CD4-positive, alpha-beta T cell (primary cell): ENCODE results near the gene UBE2D2. TPM values are rescaled to one million over a fixed set of nuclear protein-coding genes. Genes with fewer than 3 reads are reported as not detected.
A peak's percentile ranks its signal among the peaks of the same experiment; 100 is the strongest.

Experiments
- ATAC-seq: fragments of 200-7000 bp; cut with Tn5 transposase; one replicate; pipeline ENCODE4 v1.10.0; 2022; ENCODE audit warnings: mild to moderate bottlenecking; ENCODE audit not compliant: poor library complexity
- CTCF ChIA-PET: fragments of 350-600 bp; sonication (Branson Sonifier 250); formaldehyde crosslinking; loops from one replicate; lab custom pipeline; 2021; ENCODE audit warnings: antibody characterized with exemption, inconsistent platforms; lab: Charles Lee
- POLR2A ChIA-PET: fragments of 350-600 bp; sonication (Branson Sonifier 250); formaldehyde crosslinking; loops from one replicate; lab custom pipeline; 2021; ENCODE audit warnings: antibody characterized with exemption, inconsistent platforms; lab: Charles Lee
- DNase-seq, 14 experiments: peaks; one replicate each; pipeline ENCODE4 v3.0.0-alpha.2; 2013 to 2020; ENCODE audit warnings: mixed read lengths in 2 of 14
- H3K27ac ChIP-seq, 2 donors: one replicate each; pipeline versions ENCODE4 v1.5.1 to v1.7.0; 2013; ENCODE audit warnings: low read length in 2 of 2, low read depth in 1 of 2, mild to moderate bottlenecking in 1 of 2
- H3K27me3 ChIP-seq, 2 experiments: 1 replicate in 1 of 2; 2 replicates in 1 of 2; pipeline versions ENCODE4 v1.6.1 to v1.7.0; 2013; ENCODE audit warnings: low read length in 2 of 2, control low read depth in 1 of 2, mild to moderate bottlenecking in 1 of 2, moderate library complexity in 1 of 2; ENCODE audit not compliant: insufficient read depth in 2 of 2, control insufficient read depth in 1 of 2
- H3K36me3 ChIP-seq: one replicate; pipeline ENCODE4 v1.6.1; 2013; ENCODE audit warnings: low read length, control low read depth; ENCODE audit not compliant: insufficient read depth
- H3K4me1 ChIP-seq: one replicate; pipeline ENCODE4 v1.6.1; 2013; ENCODE audit warnings: low read length, control low read depth; ENCODE audit not compliant: insufficient read depth
- H3K4me3 ChIP-seq: one replicate; pipeline ENCODE4 v1.5.1; 2013; ENCODE audit warnings: mild to moderate bottlenecking, low read length, moderate library complexity
- H3K9me3 ChIP-seq, 2 experiments: 1 replicate in 1 of 2; 2 replicates in 1 of 2; pipeline versions ENCODE4 v1.6.1 to v1.7.0; 2013; ENCODE audit warnings: low read length in 2 of 2, mild to moderate bottlenecking in 2 of 2, control low read depth in 1 of 2, moderate library complexity in 1 of 2; ENCODE audit not compliant: control insufficient read depth in 1 of 2, insufficient read depth in 1 of 2
- H3K27ac Mint-ChIP-seq: one replicate; pipeline ENCODE4 v1.8.0; 2020; ENCODE audit warnings: mixed read lengths
- H3K27me3 Mint-ChIP-seq: one replicate; pipeline ENCODE4 v1.8.0; 2021; ENCODE audit warnings: mixed read lengths
- H3K36me3 Mint-ChIP-seq: one replicate; pipeline ENCODE4 v1.8.0; 2021; ENCODE audit warnings: low read depth, mixed read lengths
- H3K4me1 Mint-ChIP-seq: one replicate; pipeline ENCODE4 v1.8.0; 2021; ENCODE audit warnings: low read depth, mixed read lengths
- H3K4me3 Mint-ChIP-seq: one replicate; pipeline ENCODE4 v1.8.0; 2020; ENCODE audit warnings: mild to moderate bottlenecking, mixed read lengths
- H3K9me3 Mint-ChIP-seq: one replicate; pipeline ENCODE4 v1.8.0; 2020; ENCODE audit warnings: mixed read lengths
- CTCF ChIP-seq: fragments of 200-600 bp; IDR thresholded peaks from one replicate; pipeline ENCODE4 v1.8.0; 2022; ENCODE audit warnings: antibody characterized with exemption, mild to moderate bottlenecking
- intact Hi-C, 2 experiments: fragments of 100-400 bp; cut with DNase I in 1 of 2; cut with micrococcal nuclease in 1 of 2; formaldehyde crosslinking; loops; one replicate each; pipeline versions ENCODE4 v1.15.1 to v1.9.0; 2023 to 2025; cut with DNase I, micrococcal nuclease
- total RNA-seq, 174 experiments: library from RNA in 2 of 174; stranded (reverse) in 2 of 174; gene quantifications; one replicate each; pipeline ENCODE4 v1.2.3 and lab custom pipeline; 2021 to 2026

UBE2D2 gene
- total RNA-seq, 2 experiments from 2014 or later: 164 to 174 TPM

GRCh38 chr5:139565411-139566305 lies 4.5 kb downstream of the UBE2D2 start:
- no peaks in the 10 kb centered on the region for H3K9me3 Mint-ChIP-seq
- H3K4me1 Mint-ChIP-seq: peaks cover 77% of the 10 kb centered on the region
- no peak for TF ChIP-seq CTCF

DNA sequence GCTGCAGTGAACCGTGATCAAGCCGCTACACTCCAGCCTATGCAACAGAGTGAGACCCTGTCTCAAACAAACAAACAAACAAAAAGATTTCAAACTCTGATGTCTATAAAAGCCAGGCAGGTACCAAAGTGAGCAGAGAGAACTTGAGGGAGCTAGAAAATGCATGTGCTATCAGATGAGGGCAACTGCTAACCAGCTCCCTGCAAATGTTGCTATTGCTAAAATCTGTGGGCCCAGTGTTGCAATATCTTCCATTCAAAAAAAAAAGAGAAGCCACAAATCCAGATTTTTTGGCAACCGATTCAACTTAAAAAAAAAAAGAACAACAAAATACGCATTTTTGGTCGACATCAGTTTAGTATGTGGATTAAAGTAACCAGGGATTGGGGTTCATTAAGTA lies 5.5 kb downstream of the UBE2D2 start:
- Mint-ChIP-seq H3K4me1 (peaks cover 80% of the 10 kb centered on the region), H3K4me3 (peak overlapping the region; percentile 73), H3K27me3 (no peaks in the 10 kb centered on the region), H3K36me3 (peaks cover 64% of the 10 kb centered on the region), H3K27ac (peak overlapping the region; percentile 92), H3K9me3 (no peaks in the 10 kb centered on the region)
- no peaks in the 10 kb centered on the region for H3K9me3 ChIP-seq
- TF ChIP-seq CTCF: no peak
- peak overlapping the region; percentile 53 to 73 for H3K27ac ChIP-seq
- H3K4me1 ChIP-seq: peaks cover 80% of the 10 kb centered on the region
- peaks cover 13% of the 10 kb centered on the region for H3K36me3 ChIP-seq
- DNase-seq (no peak), ATAC-seq (no peak)
- H3K4me3 ChIP-seq: peak overlapping the region; percentile 23
- intact Hi-C loops: loop anchor here (10.0 kb wide), 2 partner anchors 48 to 548 kb away; partner anchors contain the start of gene PURA (in 1 of the 2)
- ChIA-PET POLR2A (interaction anchor here (1.1 to 8.9 kb wide), 7 partner anchors 11 to 1813 kb away, joined by 4 to 145 read pairs (median 7); partner anchors contain the start of genes HNRNPA0 and STING1), CTCF (interaction anchor here (4.5 kb wide), 1 partner anchor 8 kb away, joined by 28 read pairs; no protein-coding TSS in a partner anchor)
- H3K27me3 ChIP-seq: no peaks in the 10 kb centered on the region

More at GRCh38 chr5:139565411-139566305, 4.5 kb downstream of the UBE2D2 start:
- ChIA-PET CTCF (interaction anchor here (0.7 to 4.5 kb wide), 7 partner anchors 9 to 200 kb away, joined by 3 to 28 read pairs (median 4); no protein-coding TSS in a partner anchor), POLR2A (interaction anchor here (0.6 to 8.9 kb wide), 21 partner anchors 12 to 1812 kb away, joined by 3 to 145 read pairs (median 4); partner anchors contain the start of genes DNAJC18, HNRNPA0, HSPA9 and MZB1)
- DNase-seq (peak; percentile 37 to 86 (median 58)), ATAC-seq (peak; percentile 59)
- Mint-ChIP-seq H3K27me3 (no peaks in the 10 kb centered on the region), H3K27ac (peak overlapping the region; percentile 92), H3K4me3 (peak overlapping the region; percentile 83), H3K36me3 (peaks cover 66% of the 10 kb centered on the region)
- peaks cover 73% of the 10 kb centered on the region for H3K4me1 ChIP-seq
- intact Hi-C loops: loop anchor here (1.0 to 10.0 kb wide), 3 partner anchors 10 to 549 kb away; partner anchors contain the start of gene PURA (in 1 of the 2)
- H3K4me3 ChIP-seq: peak overlapping the region; percentile 23
- no peaks in the 10 kb centered on the region for H3K9me3 ChIP-seq
- peak overlapping the region; percentile 53 to 73 for H3K27ac ChIP-seq
- H3K27me3 ChIP-seq: no peaks in the 10 kb centered on the region
- H3K36me3 ChIP-seq: peaks cover 13% of the 10 kb centered on the region

- POLR2A ChIA-PET: no interaction called here
- CTCF ChIA-PET: no interaction called here
- Mint-ChIP-seq H3K36me3 (peaks cover 65% of the 10 kb centered on the region), H3K27me3 (no peaks in the 10 kb centered on the region), H3K27ac (peak overlapping the region; percentile 92), H3K4me3 (peak overlapping the region; percentile 69), H3K4me1 (peaks cover 75% of the 10 kb centered on the region), H3K9me3 (no peaks in the 10 kb centered on the region)
- DNase-seq: no peak
- H3K9me3 ChIP-seq: no peaks in the 10 kb centered on the region
- intact Hi-C loops: loop anchor here (10.0 kb wide), 2 partner anchors 45 to 545 kb away; partner anchors contain the start of gene PURA (in 1 of the 2)
- H3K4me1 ChIP-seq: peaks cover 74% of the 10 kb centered on the region
- no peak for TF ChIP-seq CTCF
- peaks cover 13% of the 10 kb centered on the region for H3K36me3 ChIP-seq
- H3K27ac ChIP-seq: no peak overlapping the region
- H3K27me3 ChIP-seq: no peaks in the 10 kb centered on the region
- no peak overlapping the region for H3K4me3 ChIP-seq
- no peak for ATAC-seq
Measured at GRCh38 chr5:139569270-139569955, 8.3 kb downstream of the UBE2D2 start.
